Mucosa of rectum (tissue), 2 donors: Measurements from ENCODE around the gene PDE7B.

Experiments used
- H3K27ac ChIP-seq, 2 donors: one replicate each; pipeline ENCODE4 v1.7.0; 2013; ENCODE audit warnings: inconsistent platforms in 2 of 2, low read depth in 2 of 2, low read length in 2 of 2
- H3K27me3 ChIP-seq, 2 donors: one replicate each; pipeline ENCODE4 v1.7.0; 2013; ENCODE audit warnings: low read length in 2 of 2; ENCODE audit not compliant: control insufficient read depth in 2 of 2, insufficient read depth in 2 of 2
- H3K36me3 ChIP-seq, 2 donors: one replicate each; pipeline ENCODE4 v1.7.0; 2013; ENCODE audit warnings: low read length in 2 of 2; ENCODE audit not compliant: control insufficient read depth in 2 of 2, insufficient read depth in 2 of 2
- H3K4me1 ChIP-seq, 2 donors: one replicate each; pipeline ENCODE4 v1.7.0; 2013; ENCODE audit warnings: low read length in 2 of 2, mild to moderate bottlenecking in 1 of 2; ENCODE audit not compliant: control insufficient read depth in 2 of 2, insufficient read depth in 2 of 2
- H3K4me3 ChIP-seq, 2 donors: one replicate each; pipeline ENCODE4 v1.7.0; 2013; ENCODE audit warnings: low read length in 2 of 2
- H3K9ac ChIP-seq, 2 donors: one replicate each; pipeline ENCODE4 v1.7.0; 2013; ENCODE audit warnings: low read length in 2 of 2, low read depth in 1 of 2, mild to moderate bottlenecking in 1 of 2
- H3K9me3 ChIP-seq, 2 donors: one replicate each; pipeline ENCODE4 v1.7.0; 2013; ENCODE audit warnings: low read length in 2 of 2; ENCODE audit not compliant: control insufficient read depth in 2 of 2
- donor health status: healthy.
- donor health status: Normal muscosa, but diverticular disease.

The PDE7B gene

GRCh38 chr6:136236466-136237293, 385.2 kb downstream of the PDE7B start:
- Histone ChIP-seq H3K36me3 (no peaks in the 10 kb centered on the region), H3K9me3 (no peaks in the 10 kb centered on the region)

GRCh38 chr6:136244061-136244616, 392.6 kb downstream of the PDE7B start:
- Histone ChIP-seq H3K27ac (no peak overlapping the region), H3K36me3 (no peaks in the 10 kb centered on the region), H3K4me1 (no peaks in the 10 kb centered on the region), H3K9me3 (no peaks in the 10 kb centered on the region), H3K4me3 (no peak overlapping the region), H3K27me3 (no peaks in the 10 kb centered on the region), H3K9ac (no peak overlapping the region)

More at GRCh38 chr6:136236466-136237293, 385.2 kb downstream of the PDE7B start:
- no peak overlapping the region for H3K9ac ChIP-seq
- H3K27ac ChIP-seq: no peak overlapping the region
- no peaks in the 10 kb centered on the region for H3K27me3 ChIP-seq
- no peaks in the 10 kb centered on the region for H3K4me1 ChIP-seq
- H3K4me3 ChIP-seq: no peak overlapping the region
